Measurements from ENCODE around the gene RAPGEFL1. TPM values are rescaled to one million over a fixed set of nuclear protein-coding genes. Genes with fewer than 3 reads are reported as not detected.
"Not testable (repeated sequence)": the region's sequence is repeated elsewhere in the genome, so short reads cannot be mapped to it uniquely, and the experiment has no call there.

RAPGEFL1 gene
- total RNA-seq, 1 experiment from 2014 or later: 8.9 TPM

DNA sequence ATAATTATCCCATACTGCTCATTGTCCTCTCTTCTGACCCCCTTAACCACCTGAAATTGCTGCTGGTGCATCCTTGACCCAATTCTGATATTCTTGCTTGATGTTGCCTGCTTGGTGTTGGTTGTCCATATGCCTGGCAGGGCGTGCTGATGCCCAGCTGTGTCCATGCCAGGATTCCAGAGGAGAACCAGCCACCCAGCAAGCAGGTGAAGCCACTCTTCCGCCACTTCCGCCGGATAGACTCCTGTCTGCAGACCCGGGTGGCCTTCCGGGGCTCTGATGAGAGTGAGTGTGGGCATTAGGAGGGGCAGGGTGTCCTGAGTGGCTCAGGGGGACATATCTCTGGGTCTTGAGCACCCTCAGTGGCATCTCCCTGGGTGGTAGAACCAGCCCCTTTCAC lies 11.4 kb downstream of the RAPGEFL1 start:
- no peaks in the 10 kb centered on the region for H3K9me2 ChIP-seq (replicated peaks; ENCODE audit: insufficient read depth, low read length)
- no peak for DNase-seq

DNA sequence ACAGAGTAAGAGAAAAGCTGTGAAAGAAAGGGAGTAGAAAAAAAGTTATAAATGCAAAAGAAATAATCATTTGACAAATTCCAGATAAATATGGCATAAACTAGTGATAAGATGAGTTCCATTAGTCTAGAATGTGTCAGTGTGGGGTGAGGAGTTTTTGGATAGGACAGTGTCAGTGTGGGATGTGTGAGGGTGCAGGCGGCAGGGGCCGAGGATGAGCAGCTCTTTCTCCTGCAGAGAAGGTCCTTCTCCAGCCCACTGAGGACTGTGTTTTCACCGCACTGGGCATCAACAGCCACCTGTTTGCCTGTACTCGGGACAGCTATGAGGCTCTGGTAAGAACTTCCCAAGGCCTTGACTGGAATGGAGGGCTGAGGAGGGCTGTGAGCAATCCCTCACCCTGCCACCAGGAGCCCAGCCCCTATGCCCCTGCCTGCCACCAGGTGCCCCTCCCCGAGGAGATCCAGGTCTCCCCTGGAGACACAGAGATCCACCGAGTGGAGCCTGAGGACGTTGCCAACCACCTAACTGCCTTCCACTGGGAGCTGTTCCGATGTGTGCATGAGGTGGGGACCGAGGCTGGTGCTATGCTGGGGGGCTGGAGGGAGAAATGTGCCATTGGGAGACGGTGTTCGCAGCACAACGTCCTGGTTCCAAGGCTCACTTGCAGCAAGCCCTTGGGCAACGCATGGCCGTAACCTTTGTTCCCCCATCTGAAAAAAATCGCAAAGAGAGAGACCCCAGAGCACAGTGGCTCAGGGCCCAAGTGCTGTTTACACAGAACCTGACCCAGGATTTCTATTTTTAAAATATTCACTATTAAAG lies 13.1 kb downstream of the RAPGEFL1 start:
- peak; percentile 76 for DNase-seq
- Histone ChIP-seq H3K4me3 (ENCODE audit: low read length) (peak overlapping the region; percentile 84), H3K79me2 (ENCODE audit: low read length) (no peaks in the 10 kb centered on the region), H3K9me2 (replicated peaks; ENCODE audit: insufficient read depth, low read length) (no peaks in the 10 kb centered on the region), H3K27ac (ENCODE audit: low read length) (no peak overlapping the region; the same call in 1 of the 2 replicates), H4K20me1 (ENCODE audit: insufficient read depth, low read depth, low read length) (no peaks in the 10 kb centered on the region), H3K27me3 (ENCODE audit: low read length) (no peaks in the 10 kb centered on the region), H3K4me2 (ENCODE audit: low read depth, low read length, poor library complexity, severe bottlenecking) (peak overlapping the region; percentile 98), H3K4me1 (ENCODE audit: low read length) (peaks cover 27% of the 10 kb centered on the region), H2AFZ (ENCODE audit: low read length) (0 out of 2 replicates have a peak overlapping the region, but pooled peaks have one; percentile 90), H3K9ac (ENCODE audit: low read length) (peak overlapping the region; percentile 78), H3K36me3 (ENCODE audit: insufficient read depth, low read length) (peaks cover 8% of the 10 kb centered on the region; the same call in 1 of the 2 replicates), H3K9me3 (ENCODE audit: low read length) (no peaks in the 10 kb centered on the region)

More for the DNA sequence above, 11.4 kb downstream of the RAPGEFL1 start:
- Histone ChIP-seq H3K9ac (ENCODE audit: low read length) (no peak overlapping the region), H3K4me2 (ENCODE audit: low read depth, low read length, poor library complexity, severe bottlenecking) (no peak overlapping the region), H2AFZ (ENCODE audit: low read length) (no peak overlapping the region), H3K27me3 (ENCODE audit: low read length) (no peaks in the 10 kb centered on the region), H3K36me3 (ENCODE audit: insufficient read depth, low read length) (peaks cover 8% of the 10 kb centered on the region; the same call in 1 of the 2 replicates), H3K4me1 (ENCODE audit: low read length) (peaks cover 24% of the 10 kb centered on the region), H3K9me3 (ENCODE audit: low read length) (no peaks in the 10 kb centered on the region), H4K20me1 (ENCODE audit: insufficient read depth, low read depth, low read length) (no peaks in the 10 kb centered on the region), H3K79me2 (ENCODE audit: low read length) (no peaks in the 10 kb centered on the region), H3K4me3 (ENCODE audit: low read length) (no peak overlapping the region), H3K27ac (ENCODE audit: low read length) (no peak overlapping the region)

DNA sequence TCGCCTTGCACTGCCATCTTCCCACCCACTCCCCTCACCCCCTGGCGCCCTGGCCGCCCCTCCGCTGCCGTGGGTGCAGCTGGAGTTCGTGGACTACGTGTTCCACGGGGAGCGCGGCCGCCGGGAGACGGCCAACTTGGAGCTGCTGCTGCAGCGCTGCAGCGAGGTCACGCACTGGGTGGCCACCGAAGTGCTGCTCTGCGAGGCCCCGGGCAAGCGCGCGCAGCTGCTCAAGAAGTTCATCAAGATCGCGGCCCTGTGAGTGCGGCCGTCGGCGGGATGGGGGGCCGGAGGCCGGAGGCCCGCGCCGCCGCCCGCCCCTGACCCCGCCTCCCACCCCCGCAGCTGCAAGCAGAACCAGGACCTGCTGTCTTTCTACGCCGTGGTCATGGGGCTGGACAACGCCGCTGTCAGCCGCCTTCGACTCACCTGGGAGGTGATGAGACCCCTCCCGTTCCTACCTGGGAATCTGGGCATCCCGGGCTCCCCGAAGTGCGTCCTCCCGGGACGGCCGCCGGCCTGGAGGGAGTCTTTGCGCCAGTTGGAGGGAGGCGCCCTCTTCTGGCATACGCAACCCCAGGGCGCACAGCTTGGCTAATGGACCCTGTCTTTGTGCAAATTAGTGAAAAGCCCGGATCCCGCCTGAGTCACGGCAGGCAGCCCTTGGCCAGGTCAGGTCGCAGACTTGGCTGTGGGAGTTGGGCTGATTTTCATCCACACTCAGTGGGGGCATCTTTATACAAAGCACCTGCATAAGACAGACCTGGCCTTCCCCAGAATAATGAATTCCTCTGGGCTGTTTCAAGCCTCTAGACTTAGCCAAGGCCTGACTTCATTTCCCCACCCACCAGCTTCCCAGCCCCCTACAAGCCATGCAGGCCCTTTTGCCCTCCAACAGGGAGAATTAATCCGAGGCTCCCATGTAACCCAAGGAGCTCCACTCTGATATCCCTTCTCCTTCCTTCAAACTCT lies 14.3 kb downstream of the RAPGEFL1 start:
- peak overlapping the region; percentile 84 for H3K4me3 ChIP-seq (ENCODE audit: low read length)
- H2AFZ ChIP-seq (ENCODE audit: low read length): peak overlapping the region; percentile 90; the same call in 1 of the 2 replicates
- peak overlapping the region; percentile 98 for H3K4me2 ChIP-seq (ENCODE audit: low read depth, low read length, poor library complexity, severe bottlenecking)
- peak; percentile 92 for DNase-seq
- peak overlapping the region; percentile 78 for H3K9ac ChIP-seq (ENCODE audit: low read length)
- peak overlapping the region; percentile 63 for H3K27ac ChIP-seq (ENCODE audit: low read length)
- no peaks in the 10 kb centered on the region for H3K9me2 ChIP-seq (replicated peaks; ENCODE audit: insufficient read depth, low read length)
- H3K27me3 ChIP-seq (ENCODE audit: low read length): no peaks in the 10 kb centered on the region
- H3K79me2 ChIP-seq (ENCODE audit: low read length): no peaks in the 10 kb centered on the region
- peaks cover 27% of the 10 kb centered on the region for H3K4me1 ChIP-seq (ENCODE audit: low read length)
- H4K20me1 ChIP-seq (ENCODE audit: insufficient read depth, low read depth, low read length): no peaks in the 10 kb centered on the region
- H3K36me3 ChIP-seq (ENCODE audit: insufficient read depth, low read length): peaks cover 8% of the 10 kb centered on the region; the same call in 1 of the 2 replicates
- no peaks in the 10 kb centered on the region for H3K9me3 ChIP-seq (ENCODE audit: low read length)

DNA sequence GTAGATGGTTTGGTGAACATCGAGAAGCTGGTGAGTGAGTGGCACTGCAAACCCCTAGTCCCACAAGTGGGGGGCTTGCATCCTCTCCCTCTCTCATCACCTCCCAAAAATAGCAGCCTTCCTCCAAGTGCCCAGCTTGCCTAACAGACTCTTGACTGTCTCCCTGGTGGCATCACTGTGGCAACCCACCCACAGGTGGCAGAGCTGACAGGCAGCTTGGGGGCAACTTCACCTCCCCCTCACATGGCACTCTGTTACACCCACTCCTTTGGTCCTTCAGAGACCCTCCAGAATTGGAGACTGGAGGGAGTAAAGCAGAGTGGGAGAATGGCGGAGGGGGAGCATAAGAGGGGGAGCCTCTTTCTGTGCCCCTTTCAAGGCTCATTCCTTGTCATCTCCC lies 15.7 kb downstream of the RAPGEFL1 start:
- no peak overlapping the region for H3K4me2 ChIP-seq (ENCODE audit: low read depth, low read length, poor library complexity, severe bottlenecking)
- H3K4me3 ChIP-seq (ENCODE audit: low read length): no peak overlapping the region
- no peak overlapping the region for H2AFZ ChIP-seq (ENCODE audit: low read length)
- no peak overlapping the region for H3K9ac ChIP-seq (ENCODE audit: low read length)
- no peaks in the 10 kb centered on the region for H3K79me2 ChIP-seq (ENCODE audit: low read length)
- no peak for DNase-seq
- H3K9me2 ChIP-seq (replicated peaks; ENCODE audit: insufficient read depth, low read length): no peaks in the 10 kb centered on the region
- no peaks in the 10 kb centered on the region for H3K27me3 ChIP-seq (ENCODE audit: low read length)
- H3K36me3 ChIP-seq (ENCODE audit: insufficient read depth, low read length): peaks cover 8% of the 10 kb centered on the region
- H4K20me1 ChIP-seq (ENCODE audit: insufficient read depth, low read depth, low read length): no peaks in the 10 kb centered on the region
- peaks cover 6% of the 10 kb centered on the region for H3K9me3 ChIP-seq (ENCODE audit: low read length)
- H3K4me1 ChIP-seq (ENCODE audit: low read length): peaks cover 27% of the 10 kb centered on the region
- no peak overlapping the region for H3K27ac ChIP-seq (ENCODE audit: low read length)

DNA sequence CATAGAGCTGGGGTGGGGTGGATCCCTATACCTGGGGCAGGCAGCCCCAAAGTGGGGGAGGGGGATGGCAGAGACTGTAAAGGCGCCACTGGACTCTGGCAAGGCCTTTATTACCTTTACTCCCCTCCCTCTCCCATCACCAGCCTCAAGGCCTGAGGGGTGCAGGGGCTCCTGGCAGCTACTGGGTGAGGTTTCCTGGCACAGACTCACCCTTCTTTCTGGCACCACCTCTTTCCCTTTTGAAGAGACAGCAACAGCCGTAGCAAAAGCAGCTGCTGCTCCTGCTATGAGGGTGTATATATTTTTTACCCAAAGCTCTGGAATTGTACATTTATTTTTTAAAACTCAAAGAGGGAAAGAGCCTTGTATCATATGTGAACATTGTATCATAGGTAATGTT lies 17.6 kb downstream of the RAPGEFL1 start:
- peaks cover 6% of the 10 kb centered on the region for H3K9me3 ChIP-seq (ENCODE audit: low read length)
- no peaks in the 10 kb centered on the region for H3K9me2 ChIP-seq (replicated peaks; ENCODE audit: insufficient read depth, low read length)
- H4K20me1 ChIP-seq (ENCODE audit: insufficient read depth, low read depth, low read length): no peaks in the 10 kb centered on the region
- no peak for DNase-seq
- H3K79me2 ChIP-seq (ENCODE audit: low read length): no peaks in the 10 kb centered on the region
- H3K4me1 ChIP-seq (ENCODE audit: low read length): peaks cover 27% of the 10 kb centered on the region
- H3K27me3 ChIP-seq (ENCODE audit: low read length): no peaks in the 10 kb centered on the region
- H3K9ac ChIP-seq (ENCODE audit: low read length): no peak overlapping the region
- no peak overlapping the region for H2AFZ ChIP-seq (ENCODE audit: low read length)
- no peak overlapping the region for H3K27ac ChIP-seq (ENCODE audit: low read length)
- H3K4me3 ChIP-seq (ENCODE audit: low read length): no peak overlapping the region
- H3K4me2 ChIP-seq (ENCODE audit: low read depth, low read length, poor library complexity, severe bottlenecking): no peak overlapping the region
- peaks cover 8% of the 10 kb centered on the region for H3K36me3 ChIP-seq (ENCODE audit: insufficient read depth, low read length)

- no peak for DNase-seq
- H2AFZ ChIP-seq (ENCODE audit: low read length): no peak overlapping the region
- no peaks in the 10 kb centered on the region for H3K9me2 ChIP-seq (replicated peaks; ENCODE audit: insufficient read depth, low read length)
- H3K4me1 ChIP-seq (ENCODE audit: low read length): peaks cover 3% of the 10 kb centered on the region
- H3K4me3 ChIP-seq (ENCODE audit: low read length): no peak overlapping the region
- peaks cover 2% of the 10 kb centered on the region for H3K36me3 ChIP-seq (ENCODE audit: insufficient read depth, low read length)
- H3K9ac ChIP-seq (ENCODE audit: low read length): no peak overlapping the region
- no peaks in the 10 kb centered on the region for H4K20me1 ChIP-seq (ENCODE audit: insufficient read depth, low read depth, low read length)
- H3K79me2 ChIP-seq (ENCODE audit: low read length): no peaks in the 10 kb centered on the region
- H3K4me2 ChIP-seq (ENCODE audit: low read depth, low read length, poor library complexity, severe bottlenecking): no peak overlapping the region
- H3K27me3 ChIP-seq (ENCODE audit: low read length): no peaks in the 10 kb centered on the region
- H3K9me3 ChIP-seq (ENCODE audit: low read length): peaks cover 6% of the 10 kb centered on the region
- no peak overlapping the region for H3K27ac ChIP-seq (ENCODE audit: low read length)
Measured at GRCh38 chr17:40197550-40197949, 20.3 kb downstream of the RAPGEFL1 start.

GRCh38 chr17:40197965-40198456 lies 20.7 kb downstream of the RAPGEFL1 start:
- H3K4me2 ChIP-seq (ENCODE audit: low read depth, low read length, poor library complexity, severe bottlenecking); H3K27me3 ChIP-seq (ENCODE audit: low read length); H3K9me2 ChIP-seq (replicated peaks; ENCODE audit: insufficient read depth, low read length); H4K20me1 ChIP-seq (ENCODE audit: insufficient read depth, low read depth, low read length); H3K4me1 ChIP-seq (ENCODE audit: low read length); H3K79me2 ChIP-seq (ENCODE audit: low read length); H3K36me3 ChIP-seq (ENCODE audit: insufficient read depth, low read length); H3K9me3 ChIP-seq (ENCODE audit: low read length); H2AFZ ChIP-seq (ENCODE audit: low read length); H3K27ac ChIP-seq (ENCODE audit: low read length); H3K4me3 ChIP-seq (ENCODE audit: low read length); H3K9ac ChIP-seq (ENCODE audit: low read length): not testable (repeated sequence)
- peak; percentile 54 for DNase-seq

DNA sequence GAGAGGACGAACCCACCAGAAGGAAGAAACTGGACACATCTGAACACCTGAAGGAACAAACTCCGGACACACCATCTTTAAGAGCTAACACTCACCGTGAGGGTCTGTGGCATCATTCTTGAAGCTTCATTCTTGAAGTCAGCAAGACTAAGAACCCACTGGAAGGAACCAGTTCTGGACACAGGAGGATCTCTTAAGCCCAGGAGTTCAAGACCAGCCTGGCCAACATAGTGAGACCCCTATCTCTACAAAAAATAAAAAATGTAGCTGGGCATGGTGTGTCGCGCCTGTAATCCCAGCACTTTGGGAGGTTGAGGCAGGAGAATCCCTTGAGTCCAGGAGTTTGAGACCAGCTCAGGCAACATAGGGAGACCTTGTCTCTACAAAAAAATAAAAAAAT lies 21.3 kb downstream of the RAPGEFL1 start:
- no peak overlapping the region for H2AFZ ChIP-seq (ENCODE audit: low read length)
- peaks cover 3% of the 10 kb centered on the region for H3K4me1 ChIP-seq (ENCODE audit: low read length)
- H3K4me2 ChIP-seq (ENCODE audit: low read depth, low read length, poor library complexity, severe bottlenecking): no peak overlapping the region
- no peaks in the 10 kb centered on the region for H3K27me3 ChIP-seq (ENCODE audit: low read length)
- H3K79me2 ChIP-seq (ENCODE audit: low read length): no peaks in the 10 kb centered on the region
- H4K20me1 ChIP-seq (ENCODE audit: insufficient read depth, low read depth, low read length): no peaks in the 10 kb centered on the region
- DNase-seq: no peak
- no peak overlapping the region for H3K4me3 ChIP-seq (ENCODE audit: low read length)
- no peak overlapping the region for H3K27ac ChIP-seq (ENCODE audit: low read length)
- no peak overlapping the region for H3K9ac ChIP-seq (ENCODE audit: low read length)
- no peaks in the 10 kb centered on the region; the same call in 1 of the 2 replicates for H3K36me3 ChIP-seq (ENCODE audit: insufficient read depth, low read length)
- H3K9me3 ChIP-seq (ENCODE audit: low read length): peaks cover 6% of the 10 kb centered on the region
- H3K9me2 ChIP-seq (replicated peaks; ENCODE audit: insufficient read depth, low read length): no peaks in the 10 kb centered on the region
